DMS53 treated with DMSO at 0.1 percent for 48 hours (cell line): ENCODE data around the gene AASDHPPT.

Source experiments
- DNase-seq: peaks from one replicate; lab custom pipeline; 2025; ENCODE audit not compliant: unreplicated experiment; lab: John Stamatoyannopoulos, UW

Gene AASDHPPT

GRCh38 chr11:106086135-106086534, 8.7 kb downstream of the AASDHPPT start:
- no peak for DNase-seq

GRCh38 chr11:106086850-106087249, 9.4 kb downstream of the AASDHPPT start:
- no peak for DNase-seq

GRCh38 chr11:106087815-106088435, 10.5 kb downstream of the AASDHPPT start:
- DNase-seq = peak; percentile 53

GRCh38 chr11:106088896-106089295, 11.4 kb downstream of the AASDHPPT start:
- DNase-seq = no peak

- no peak for DNase-seq
Measured at GRCh38 chr11:106091480-106092123, 14.1 kb downstream of the AASDHPPT start.

- DNase-seq = no peak
Measured at GRCh38 chr11:106092446-106092845, 15.0 kb downstream of the AASDHPPT start.

GRCh38 chr11:106098893-106099553, 21.6 kb downstream of the AASDHPPT start:
- DNase-seq = no peak

- DNase-seq = no peak
Measured at GRCh38 chr11:106101370-106101769, 23.9 kb downstream of the AASDHPPT start.

- no peak for DNase-seq
Measured at GRCh38 chr11:106101819-106102218, 24.4 kb downstream of the AASDHPPT start.

- DNase-seq = no peak
Measured at GRCh38 chr11:106105986-106106385, 28.5 kb downstream of the AASDHPPT start.

- no peak for DNase-seq
Measured at GRCh38 chr11:106121570-106122320, 44.3 kb downstream of the AASDHPPT start.

GRCh38 chr11:106127604-106128003, 50.1 kb downstream of the AASDHPPT start:
- no peak for DNase-seq

- DNase-seq = no peak
Measured at GRCh38 chr11:106128740-106129139, 51.3 kb downstream of the AASDHPPT start.

- DNase-seq = no peak
Measured at GRCh38 chr11:106131998-106132397, 54.5 kb downstream of the AASDHPPT start.

- DNase-seq = no peak
Measured at GRCh38 chr11:106132582-106133354, 55.3 kb downstream of the AASDHPPT start.

GRCh38 chr11:106133529-106133928, 56.1 kb downstream of the AASDHPPT start:
- no peak for DNase-seq

GRCh38 chr11:106137061-106137460, 59.6 kb downstream of the AASDHPPT start:
- no peak for DNase-seq

- no peak for DNase-seq
Measured at GRCh38 chr11:106137758-106138157, 60.3 kb downstream of the AASDHPPT start.
